ENCODE measurements around the gene GSTA4.

DNA sequence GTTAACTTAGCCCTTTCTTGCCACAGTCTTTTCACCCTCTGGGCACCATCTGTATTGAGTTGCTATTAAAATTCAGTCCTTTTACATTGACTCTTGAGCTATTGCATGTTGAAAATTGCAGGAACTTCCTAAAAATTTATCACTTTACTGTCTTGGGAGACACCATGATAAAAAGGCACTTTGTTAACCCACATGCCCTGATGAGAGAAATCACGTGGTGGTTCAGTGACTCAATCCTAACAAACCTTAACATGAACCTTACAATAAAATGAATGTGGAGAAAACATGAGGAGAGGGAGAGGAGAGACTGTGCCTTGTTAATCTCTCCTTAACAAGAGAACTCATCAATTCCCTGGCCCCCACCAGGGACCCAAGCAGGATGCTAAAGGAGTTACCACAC is 30.8 kb downstream of the GSTA4 start:
- TF ChIP-seq POLR2A (IDR thresholded peaks at IDR 0.05; ENCODE audit: low read length), result no peak
- TF ChIP-seq GATA1 (IDR thresholded peaks at IDR 0.05; ENCODE audit: low read depth, low read length), result no peak

Measured in erythroblast (primary cell).